ENCODE results near the gene TEX48. TPM values are rescaled to one million over a fixed set of nuclear protein-coding genes. Genes with fewer than 3 reads are reported as not detected.
A peak's percentile ranks its signal among the peaks of the same experiment; 100 is the strongest.

Gene TEX48
- total and polyA plus RNA-seq, 7 donors = not detected

GRCh38 chr9:114627553-114627952, 54.4 kb downstream of the TEX48 start:
- ATAC-seq = no peak
- intact Hi-C loops (cut with DNase I) = no loop called here

DNA sequence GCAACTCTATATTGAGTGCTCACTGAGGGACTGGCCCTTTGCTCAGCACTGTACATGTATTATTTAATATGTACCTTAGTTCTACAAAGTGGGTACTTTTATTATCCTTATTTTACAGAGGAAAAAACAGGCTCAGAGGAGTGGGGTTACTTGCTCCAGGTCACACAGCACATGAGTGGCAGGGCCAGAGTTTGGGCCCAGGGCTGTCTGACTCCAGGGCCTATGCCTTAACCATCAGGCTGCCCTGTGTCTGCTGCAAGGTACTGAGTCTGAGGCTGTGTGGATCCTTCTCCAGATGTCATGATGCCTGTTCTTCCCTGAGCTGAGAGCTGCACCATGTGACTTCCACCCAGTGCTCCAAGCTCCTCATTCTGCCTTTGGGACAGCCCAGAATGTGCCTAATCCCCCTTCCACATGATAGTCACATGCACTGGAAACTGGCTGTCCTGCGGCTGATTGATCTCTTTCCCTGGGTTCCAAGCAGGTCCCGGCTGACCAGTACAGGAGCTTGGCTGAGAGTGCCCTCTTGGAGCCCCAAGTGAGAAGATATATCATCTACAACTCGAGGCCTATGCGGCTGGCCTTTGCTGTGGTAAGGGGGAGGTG, 55.5 kb downstream of the TEX48 start:
- no peak overlapping the region for H3K27ac ChIP-seq
- ATAC-seq (no peak), DNase-seq (no peak)
- intact Hi-C loops (cut with DNase I) = no loop called here
- TF ChIP-seq, protein P1, sequence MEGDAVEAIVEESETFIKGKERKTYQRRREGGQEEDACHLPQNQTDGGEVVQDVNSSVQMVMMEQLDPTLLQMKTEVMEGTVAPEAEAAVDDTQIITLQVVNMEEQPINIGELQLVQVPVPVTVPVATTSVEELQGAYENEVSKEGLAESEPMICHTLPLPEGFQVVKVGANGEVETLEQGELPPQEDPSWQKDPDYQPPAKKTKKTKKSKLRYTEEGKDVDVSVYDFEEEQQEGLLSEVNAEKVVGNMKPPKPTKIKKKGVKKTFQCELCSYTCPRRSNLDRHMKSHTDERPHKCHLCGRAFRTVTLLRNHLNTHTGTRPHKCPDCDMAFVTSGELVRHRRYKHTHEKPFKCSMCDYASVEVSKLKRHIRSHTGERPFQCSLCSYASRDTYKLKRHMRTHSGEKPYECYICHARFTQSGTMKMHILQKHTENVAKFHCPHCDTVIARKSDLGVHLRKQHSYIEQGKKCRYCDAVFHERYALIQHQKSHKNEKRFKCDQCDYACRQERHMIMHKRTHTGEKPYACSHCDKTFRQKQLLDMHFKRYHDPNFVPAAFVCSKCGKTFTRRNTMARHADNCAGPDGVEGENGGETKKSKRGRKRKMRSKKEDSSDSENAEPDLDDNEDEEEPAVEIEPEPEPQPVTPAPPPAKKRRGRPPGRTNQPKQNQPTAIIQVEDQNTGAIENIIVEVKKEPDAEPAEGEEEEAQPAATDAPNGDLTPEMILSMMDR (IDR thresholded peaks at IDR 0.05) = no peak
- no peaks in the 10 kb centered on the region for H3K9me3 ChIP-seq
- WGBS, 3 donors = 75 to 87% (median 81%) methylated on average over 4 of the region's 4 CpGs
- no peaks in the 10 kb centered on the region for H3K27me3 ChIP-seq (ENCODE audit: insufficient read depth in 3 of 3, low read length in 2 of 3)
- no peak overlapping the region for H3K4me3 ChIP-seq
- no peaks in the 10 kb centered on the region for H3K4me1 ChIP-seq
- H3K36me3 ChIP-seq (ENCODE audit: insufficient read depth in 1 of 2, low read depth in 1 of 2) = peaks cover 0 to 57% of the 10 kb centered on the region in 2 donors

More at GRCh38 chr9:114627553-114627952, 54.4 kb downstream of the TEX48 start:
- Histone ChIP-seq H3K4me1 (no peaks in the 10 kb centered on the region), H3K27me3 (ENCODE audit: insufficient read depth in 3 of 3, low read length in 2 of 3) (no peaks in the 10 kb centered on the region), H3K9me3 (no peaks in the 10 kb centered on the region), H3K27ac (no peak overlapping the region), H3K4me3 (no peak overlapping the region), H3K36me3 (ENCODE audit: insufficient read depth in 1 of 2, low read depth in 1 of 2) (peaks cover 0 to 59% of the 10 kb centered on the region in 2 donors)
- TF ChIP-seq, protein P1 (IDR thresholded peaks at IDR 0.05) = no peak
- 92 to 97% (median 96%) methylated on average over 1 of the region's 1 CpG for WGBS, 3 donors
- no peak for DNase-seq

GRCh38 chr9:114624677-114625076, 57.3 kb downstream of the TEX48 start:
- Histone ChIP-seq H3K9me3 (no peaks in the 10 kb centered on the region), H3K4me1 (no peaks in the 10 kb centered on the region), H3K27me3 (ENCODE audit: insufficient read depth in 3 of 3, low read length in 2 of 3) (no peaks in the 10 kb centered on the region), H3K27ac (no peak overlapping the region), H3K36me3 (ENCODE audit: insufficient read depth in 1 of 2, low read depth in 1 of 2) (peaks cover 0 to 48% of the 10 kb centered on the region in 2 donors), H3K4me3 (no peak overlapping the region)
- no peak for DNase-seq
- WGBS, 3 donors = 97 to 98% (median 97%) methylated on average over 2 of the region's 2 CpGs
- TF ChIP-seq, protein P1 (IDR thresholded peaks at IDR 0.05) = no peak
- ATAC-seq = no peak
- intact Hi-C loops (cut with DNase I) = no loop called here

GRCh38 chr9:114621975-114622609, 59.9 kb downstream of the TEX48 start:
- H3K27ac ChIP-seq = no peak overlapping the region
- WGBS, 3 donors = 45 to 68% (median 52%) methylated on average over 2 of the region's 2 CpGs
- H3K9me3 ChIP-seq = no peaks in the 10 kb centered on the region
- H3K27me3 ChIP-seq (ENCODE audit: insufficient read depth in 3 of 3, low read length in 2 of 3) = no peaks in the 10 kb centered on the region
- no peak overlapping the region for H3K4me3 ChIP-seq
- intact Hi-C loops (cut with DNase I) = no loop called here
- TF ChIP-seq, protein P1 (IDR thresholded peaks at IDR 0.05) = no peak
- H3K4me1 ChIP-seq = no peaks in the 10 kb centered on the region
- DNase-seq (no peak), ATAC-seq (peak in 3 of 4 donors; percentile 29 to 65 (median 54))
- peaks cover 0 to 41% of the 10 kb centered on the region in 2 donors for H3K36me3 ChIP-seq (ENCODE audit: insufficient read depth in 1 of 2, low read depth in 1 of 2)
